Amniotic epithelial cell (primary cell): ENCODE measurements around the gene RAB9A.

Experiments used
- DNase-seq: peaks from one replicate; pipeline ENCODE4 v3.0.0-alpha.2; 2010; ENCODE audit warnings: low read depth

RAB9A gene

GRCh38 chrX:13747836-13748235, 58.9 kb downstream of the RAB9A start:
- peak; percentile 63 for DNase-seq

- no peak for DNase-seq
Observed at GRCh38 chrX:13748486-13748885, 59.6 kb downstream of the RAB9A start.

GRCh38 chrX:13750204-13750603, 61.3 kb downstream of the RAB9A start:
- peak; percentile 31 for DNase-seq

- DNase-seq: no peak
Observed at GRCh38 chrX:13750812-13751211, 61.9 kb downstream of the RAB9A start.

- no peak for DNase-seq
Observed at GRCh38 chrX:13752141-13752540, 63.2 kb downstream of the RAB9A start.

GRCh38 chrX:13752646-13753045, 63.7 kb downstream of the RAB9A start:
- DNase-seq: no peak

- peak; percentile 56 for DNase-seq
Observed at GRCh38 chrX:13754765-13755164, 65.8 kb downstream of the RAB9A start.

GRCh38 chrX:13755254-13755653, 66.3 kb downstream of the RAB9A start:
- no peak for DNase-seq

- no peak for DNase-seq
Observed at GRCh38 chrX:13756381-13756780, 67.5 kb downstream of the RAB9A start.

GRCh38 chrX:13759152-13759718, 70.3 kb downstream of the RAB9A start:
- no peak for DNase-seq
